Glutamatergic neuron (in vitro differentiated cells): ENCODE data around the gene KCTD21. TPM values are rescaled to one million over a fixed set of nuclear protein-coding genes. Genes with fewer than 3 reads are reported as not detected.

Experiments used
- DNase-seq: peaks from one replicate; pipeline ENCODE4 v3.0.0; 2022
- H3K27ac Mint-ChIP-seq: one replicate; pipeline ENCODE4 v1.8.0; 2020; ENCODE audit warnings: mild to moderate bottlenecking, mixed read lengths, inconsistent platforms; ENCODE audit not compliant: unreplicated experiment
- H3K27me3 Mint-ChIP-seq: one replicate; pipeline ENCODE4 v1.8.0; 2020; ENCODE audit warnings: mild to moderate bottlenecking, moderate library complexity, mixed read lengths, inconsistent platforms; ENCODE audit not compliant: unreplicated experiment
- H3K36me3 Mint-ChIP-seq: one replicate; pipeline ENCODE4 v1.8.0; 2020; ENCODE audit warnings: mild to moderate bottlenecking, mixed read lengths, inconsistent platforms; ENCODE audit not compliant: unreplicated experiment
- H3K4me1 Mint-ChIP-seq: one replicate; pipeline ENCODE4 v1.8.0; 2020; ENCODE audit warnings: mild to moderate bottlenecking, low read depth, mixed read lengths, inconsistent platforms; ENCODE audit not compliant: unreplicated experiment
- H3K4me3 Mint-ChIP-seq: one replicate; pipeline ENCODE4 v1.8.0; 2020; ENCODE audit warnings: mild to moderate bottlenecking, mixed read lengths, inconsistent platforms; ENCODE audit not compliant: unreplicated experiment
- H3K9me3 Mint-ChIP-seq: one replicate; pipeline ENCODE4 v1.8.0; 2020; ENCODE audit warnings: mild to moderate bottlenecking, moderate library complexity, mixed read lengths, inconsistent platforms; ENCODE audit not compliant: unreplicated experiment
- CTCF ChIP-seq: fragments of 200-600 bp; sonication (generic); IDR thresholded peaks from one replicate; pipeline ENCODE4 v1.5.0; 2021; ENCODE audit not compliant: partially characterized antibody, unreplicated experiment
- total RNA-seq: library from RNA; stranded (reverse); fragmentation: NEBNext Ultra II Directional; extraction: Animal tissue kit (Norgen Biotek cat#: 25700); gene quantifications from one replicate; pipeline ENCODE4 v1.2.1, GENCODE V29; 2021; ENCODE audit not compliant: unreplicated experiment

The KCTD21 gene
- total RNA-seq, 1 donor from 2014 or later: 9.7 TPM

- H3K36me3 Mint-ChIP-seq: peaks cover 5% of the 10 kb centered on the region
- no peak for TF ChIP-seq CTCF
Observed at GRCh38 chr11:78190374-78190773, 1.9 kb upstream of the KCTD21 start.

GRCh38 chr11:78189851-78190250 lies 1.4 kb upstream of the KCTD21 start:
- no peak for DNase-seq
- Mint-ChIP-seq H3K9me3 (peaks cover 15% of the 10 kb centered on the region), H3K27me3 (peaks cover 20% of the 10 kb centered on the region), H3K36me3 (peaks cover 5% of the 10 kb centered on the region), H3K4me3 (peak overlapping the region; percentile 93), H3K27ac (no peak overlapping the region), H3K4me1 (peaks cover 33% of the 10 kb centered on the region)
- no peak for TF ChIP-seq CTCF

More at GRCh38 chr11:78190374-78190773, 1.9 kb upstream of the KCTD21 start:
- peaks cover 20% of the 10 kb centered on the region for H3K27me3 Mint-ChIP-seq
- peak overlapping the region; percentile 60 for H3K27ac Mint-ChIP-seq
- peaks cover 15% of the 10 kb centered on the region for H3K9me3 Mint-ChIP-seq
- H3K4me1 Mint-ChIP-seq: peaks cover 34% of the 10 kb centered on the region
- H3K4me3 Mint-ChIP-seq: peak overlapping the region; percentile 93
- no peak for DNase-seq

DNA sequence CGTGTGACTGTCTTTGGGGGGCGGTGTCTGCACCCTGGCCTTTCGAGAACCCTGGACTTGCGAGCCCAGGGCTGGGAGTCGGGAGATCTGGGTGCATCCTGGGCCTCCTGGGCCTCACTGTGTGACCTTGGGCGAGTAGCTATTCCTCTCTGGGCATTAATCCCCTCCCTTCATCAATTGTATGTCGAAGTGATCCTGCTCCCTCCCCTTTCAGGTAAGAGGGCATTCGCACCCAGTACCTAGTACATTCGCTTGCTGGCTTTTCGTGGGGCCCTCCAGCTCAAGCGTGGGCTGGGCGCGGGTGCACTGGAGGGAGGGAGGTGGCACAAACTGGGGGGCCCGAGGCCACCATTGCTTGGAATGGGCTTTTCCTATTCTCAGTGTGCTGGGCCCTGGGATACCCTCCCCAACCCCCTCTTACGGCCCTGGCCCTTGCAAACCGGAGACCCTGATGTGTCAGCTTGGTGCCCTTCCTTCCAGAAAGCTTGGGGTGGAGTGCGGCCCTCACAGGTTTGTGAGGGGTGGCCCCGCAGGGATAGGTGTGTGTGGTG lies 823 bp upstream of the KCTD21 start:
- Mint-ChIP-seq H3K27me3 (peaks cover 15% of the 10 kb centered on the region), H3K27ac (no peak overlapping the region), H3K9me3 (peaks cover 11% of the 10 kb centered on the region), H3K4me1 (peaks cover 28% of the 10 kb centered on the region), H3K4me3 (peak overlapping the region; percentile 93), H3K36me3 (peaks cover under 1% of the 10 kb centered on the region)
- TF ChIP-seq CTCF: no peak
- no peak for DNase-seq

GRCh38 chr11:78187366-78188285 lies 800 bp downstream of the KCTD21 start:
- peaks cover 25% of the 10 kb centered on the region for H3K4me1 Mint-ChIP-seq
- H3K27me3 Mint-ChIP-seq: peaks cover 12% of the 10 kb centered on the region
- no peaks in the 10 kb centered on the region for H3K36me3 Mint-ChIP-seq
- no peak for DNase-seq
- peak overlapping the region; percentile 70 for H3K27ac Mint-ChIP-seq
- no peak for TF ChIP-seq CTCF
- peaks cover 8% of the 10 kb centered on the region for H3K9me3 Mint-ChIP-seq
- H3K4me3 Mint-ChIP-seq: peak overlapping the region; percentile 93

DNA sequence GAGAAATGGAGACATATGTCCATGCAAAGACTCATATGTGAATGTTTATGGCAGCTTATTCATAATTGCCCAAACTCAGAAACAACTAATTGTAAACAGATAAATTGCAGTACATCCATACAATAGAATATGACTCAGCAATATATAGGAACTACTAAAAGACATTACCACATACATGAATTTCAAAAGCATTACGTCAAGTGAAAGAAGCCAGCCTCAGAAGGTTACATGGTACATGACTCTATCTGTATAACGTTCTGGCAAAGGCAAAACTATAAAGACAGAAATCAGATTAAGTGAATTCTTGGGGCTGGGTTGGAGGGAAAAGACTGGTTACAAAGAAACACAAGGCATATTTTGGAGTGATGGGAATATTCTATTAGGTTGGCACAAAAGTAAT lies 7.2 kb downstream of the KCTD21 start:
- H3K4me3 Mint-ChIP-seq: no peak overlapping the region
- H3K27me3 Mint-ChIP-seq: peaks cover 4% of the 10 kb centered on the region
- no peak for DNase-seq
- H3K36me3 Mint-ChIP-seq: peaks cover 13% of the 10 kb centered on the region
- H3K4me1 Mint-ChIP-seq: no peaks in the 10 kb centered on the region
- H3K27ac Mint-ChIP-seq: no peak overlapping the region
- TF ChIP-seq CTCF: no peak
- H3K9me3 Mint-ChIP-seq: peaks cover 1% of the 10 kb centered on the region
